Measurements from ENCODE around the gene RTN4IP1. TPM values are rescaled to one million over a fixed set of nuclear protein-coding genes. Genes with fewer than 3 reads are reported as not detected.

Gene RTN4IP1
- total RNA-seq, 1 donor from 2014 or later: 3.3 TPM

- no peak overlapping the region for H3K4me3 Mint-ChIP-seq (ENCODE audit: unreplicated experiment)
- peaks cover 6% of the 10 kb centered on the region for H3K36me3 Mint-ChIP-seq (ENCODE audit: low read depth, unreplicated experiment)
- TF ChIP-seq CTCF (IDR thresholded peaks at IDR 0.05; ENCODE audit: unreplicated experiment): no peak
- H3K9me3 Mint-ChIP-seq (ENCODE audit: unreplicated experiment): no peaks in the 10 kb centered on the region
- H3K4me1 Mint-ChIP-seq (ENCODE audit: unreplicated experiment): peaks cover 14% of the 10 kb centered on the region
- no peaks in the 10 kb centered on the region for H3K27me3 Mint-ChIP-seq (ENCODE audit: unreplicated experiment)
- H3K27ac Mint-ChIP-seq (ENCODE audit: unreplicated experiment): no peak overlapping the region
- no peak for DNase-seq (ENCODE audit: low spot score)
Measured at GRCh38 chr6:106637717-106638341, 8.5 kb upstream of the RTN4IP1 start.

GRCh38 chr6:106637051-106637716 lies 7.9 kb upstream of the RTN4IP1 start:
- Mint-ChIP-seq H3K27ac (ENCODE audit: unreplicated experiment) (no peak overlapping the region), H3K36me3 (ENCODE audit: low read depth, unreplicated experiment) (peaks cover 2% of the 10 kb centered on the region)

GRCh38 chr6:106634565-106634964 lies 5.3 kb upstream of the RTN4IP1 start:
- no peaks in the 10 kb centered on the region for H3K36me3 Mint-ChIP-seq (ENCODE audit: low read depth, unreplicated experiment)
- no peak overlapping the region for H3K4me3 Mint-ChIP-seq (ENCODE audit: unreplicated experiment)
- H3K9me3 Mint-ChIP-seq (ENCODE audit: unreplicated experiment): no peaks in the 10 kb centered on the region
- peaks cover 21% of the 10 kb centered on the region for H3K4me1 Mint-ChIP-seq (ENCODE audit: unreplicated experiment)
- H3K27ac Mint-ChIP-seq (ENCODE audit: unreplicated experiment): no peak overlapping the region
- DNase-seq (ENCODE audit: low spot score): no peak
- TF ChIP-seq CTCF (IDR thresholded peaks at IDR 0.05; ENCODE audit: unreplicated experiment): no peak
- no peaks in the 10 kb centered on the region for H3K27me3 Mint-ChIP-seq (ENCODE audit: unreplicated experiment)

More at GRCh38 chr6:106637051-106637716, 7.9 kb upstream of the RTN4IP1 start:
- no peak overlapping the region for H3K4me3 Mint-ChIP-seq (ENCODE audit: unreplicated experiment)
- no peaks in the 10 kb centered on the region for H3K27me3 Mint-ChIP-seq (ENCODE audit: unreplicated experiment)
- DNase-seq (ENCODE audit: low spot score): no peak
- TF ChIP-seq CTCF (IDR thresholded peaks at IDR 0.05; ENCODE audit: unreplicated experiment): no peak
- no peaks in the 10 kb centered on the region for H3K9me3 Mint-ChIP-seq (ENCODE audit: unreplicated experiment)
- H3K4me1 Mint-ChIP-seq (ENCODE audit: unreplicated experiment): peaks cover 14% of the 10 kb centered on the region

- no peak for TF ChIP-seq CTCF (IDR thresholded peaks at IDR 0.05; ENCODE audit: unreplicated experiment)
- H3K4me3 Mint-ChIP-seq (ENCODE audit: unreplicated experiment): no peak overlapping the region
- DNase-seq (ENCODE audit: low spot score): no peak
- H3K9me3 Mint-ChIP-seq (ENCODE audit: unreplicated experiment): no peaks in the 10 kb centered on the region
- peaks cover 10% of the 10 kb centered on the region for H3K4me1 Mint-ChIP-seq (ENCODE audit: unreplicated experiment)
- H3K27ac Mint-ChIP-seq (ENCODE audit: unreplicated experiment): no peak overlapping the region
- no peaks in the 10 kb centered on the region for H3K27me3 Mint-ChIP-seq (ENCODE audit: unreplicated experiment)
- no peaks in the 10 kb centered on the region for H3K36me3 Mint-ChIP-seq (ENCODE audit: low read depth, unreplicated experiment)
Measured at GRCh38 chr6:106631346-106631745, 2.0 kb upstream of the RTN4IP1 start.

GRCh38 chr6:106630366-106630765 lies 1.1 kb upstream of the RTN4IP1 start:
- H3K4me3 Mint-ChIP-seq (ENCODE audit: unreplicated experiment): peak overlapping the region; percentile 97
- H3K27ac Mint-ChIP-seq (ENCODE audit: unreplicated experiment): peak overlapping the region; percentile 81
- H3K27me3 Mint-ChIP-seq (ENCODE audit: unreplicated experiment): no peaks in the 10 kb centered on the region
- no peak for TF ChIP-seq CTCF (IDR thresholded peaks at IDR 0.05; ENCODE audit: unreplicated experiment)
- H3K9me3 Mint-ChIP-seq (ENCODE audit: unreplicated experiment): no peaks in the 10 kb centered on the region
- no peak for DNase-seq (ENCODE audit: low spot score)
- peaks cover 10% of the 10 kb centered on the region for H3K4me1 Mint-ChIP-seq (ENCODE audit: unreplicated experiment)
- H3K36me3 Mint-ChIP-seq (ENCODE audit: low read depth, unreplicated experiment): no peaks in the 10 kb centered on the region

All from endothelial cell (in vitro differentiated cells).